Fibroblast of skin of back (primary cell): ENCODE data around the gene ADH7. TPM values are rescaled to one million over a fixed set of nuclear protein-coding genes. Genes with fewer than 3 reads are reported as not detected.

Source experiments
- DNase-seq: peaks from one replicate; pipeline ENCODE4 v3.0.0-alpha.2; 2013
- polyA plus RNA-seq, 2 experiments: library from polyadenylated mRNA; unstranded; fragments of 120-200 nt; gene quantifications; one replicate each; pipeline ENCODE4 v1.2.1, GENCODE V29; 2013; ENCODE audit not compliant: insufficient read length in 2 of 2

ADH7 gene
- polyA plus RNA-seq (2013, experiment 1 of 2; ENCODE audit: insufficient read length), result not detected
- polyA plus RNA-seq (2013, experiment 2 of 2; ENCODE audit: insufficient read length), result not detected

GRCh38 chr4:99435154-99435553 lies at the start of gene ADH7:
TSS of gene ADH7 (minus strand) at chr4:99435342. CDS start at chr4:99435233, 109 bp downstream.
- no peak for DNase-seq

GRCh38 chr4:99483636-99484035 lies 48.5 kb upstream of the ADH7 start:
- peak; percentile 15 for DNase-seq

GRCh38 chr4:99473131-99473530 lies 38.0 kb upstream of the ADH7 start:
- peak; percentile 11 for DNase-seq

GRCh38 chr4:99471896-99472295 lies 36.8 kb upstream of the ADH7 start:
- no peak for DNase-seq

- DNase-seq, result no peak
These were observed 36.2 kb upstream of the ADH7 start for GRCh38 chr4:99471349-99471748.

- DNase-seq, result no peak
These were observed 33.7 kb upstream of the ADH7 start for GRCh38 chr4:99468889-99469288.

- DNase-seq, result no peak
These were observed 32.7 kb upstream of the ADH7 start for GRCh38 chr4:99467887-99468286.

- DNase-seq, result no peak
These were observed 28.4 kb upstream of the ADH7 start for GRCh38 chr4:99463566-99463965.

- peak; percentile 68 for DNase-seq
These were observed 27.8 kb upstream of the ADH7 start for GRCh38 chr4:99462875-99463464.

- DNase-seq, result no peak
These were observed 26.7 kb upstream of the ADH7 start for GRCh38 chr4:99461623-99462401.

GRCh38 chr4:99459546-99460042 lies 24.5 kb upstream of the ADH7 start:
- no peak for DNase-seq

GRCh38 chr4:99458911-99459447 lies 23.8 kb upstream of the ADH7 start:
- peak; percentile 8 for DNase-seq

GRCh38 chr4:99457676-99458075 lies 22.5 kb upstream of the ADH7 start:
- no peak for DNase-seq

- no peak for DNase-seq
These were observed 22.1 kb upstream of the ADH7 start for GRCh38 chr4:99457270-99457669.

GRCh38 chr4:99447513-99447912 lies 12.4 kb upstream of the ADH7 start:
- DNase-seq, result no peak

GRCh38 chr4:99447079-99447478 lies 11.9 kb upstream of the ADH7 start:
- DNase-seq, result peak; percentile 65

- no peak for DNase-seq
These were observed 3.3 kb upstream of the ADH7 start for GRCh38 chr4:99438405-99438780.

- DNase-seq, result no peak
These were observed 2.7 kb upstream of the ADH7 start for GRCh38 chr4:99437723-99438404.

- no peak for DNase-seq
These were observed 2.0 kb upstream of the ADH7 start for GRCh38 chr4:99436976-99437722.

GRCh38 chr4:99436462-99436861 lies 1.3 kb upstream of the ADH7 start:
- no peak for DNase-seq

GRCh38 chr4:99430106-99430505 lies 5.0 kb downstream of the ADH7 start:
- DNase-seq, result no peak

- no peak for DNase-seq
These were observed 18.0 kb downstream of the ADH7 start for GRCh38 chr4:99417125-99417524.
